Measurements from ENCODE around the gene VAV2. TPM values are rescaled to one million over a fixed set of nuclear protein-coding genes. Genes with fewer than 3 reads are reported as not detected.

VAV2 gene
- total and polyA plus RNA-seq, 12 donors = 2.9 to 7.1 (median 5.0) TPM

GRCh38 chr9:133780404-133780945, 211.6 kb downstream of the VAV2 start:
- ATAC-seq (no peak), DNase-seq (peak in 1 of 2 donors; percentile 3)
- WGBS, 2 donors = 91 to 95% methylated on average over 15 of the region's 15 CpGs
- H3K27me3 ChIP-seq = no peaks in the 10 kb centered on the region
- TF ChIP-seq, protein P1, sequence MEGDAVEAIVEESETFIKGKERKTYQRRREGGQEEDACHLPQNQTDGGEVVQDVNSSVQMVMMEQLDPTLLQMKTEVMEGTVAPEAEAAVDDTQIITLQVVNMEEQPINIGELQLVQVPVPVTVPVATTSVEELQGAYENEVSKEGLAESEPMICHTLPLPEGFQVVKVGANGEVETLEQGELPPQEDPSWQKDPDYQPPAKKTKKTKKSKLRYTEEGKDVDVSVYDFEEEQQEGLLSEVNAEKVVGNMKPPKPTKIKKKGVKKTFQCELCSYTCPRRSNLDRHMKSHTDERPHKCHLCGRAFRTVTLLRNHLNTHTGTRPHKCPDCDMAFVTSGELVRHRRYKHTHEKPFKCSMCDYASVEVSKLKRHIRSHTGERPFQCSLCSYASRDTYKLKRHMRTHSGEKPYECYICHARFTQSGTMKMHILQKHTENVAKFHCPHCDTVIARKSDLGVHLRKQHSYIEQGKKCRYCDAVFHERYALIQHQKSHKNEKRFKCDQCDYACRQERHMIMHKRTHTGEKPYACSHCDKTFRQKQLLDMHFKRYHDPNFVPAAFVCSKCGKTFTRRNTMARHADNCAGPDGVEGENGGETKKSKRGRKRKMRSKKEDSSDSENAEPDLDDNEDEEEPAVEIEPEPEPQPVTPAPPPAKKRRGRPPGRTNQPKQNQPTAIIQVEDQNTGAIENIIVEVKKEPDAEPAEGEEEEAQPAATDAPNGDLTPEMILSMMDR (IDR thresholded peaks at IDR 0.05) = no peak
- no peak overlapping the region for H3K27ac ChIP-seq
- peaks cover 0 to 46% (median 0%) of the 10 kb centered on the region in 9 donors for H3K36me3 ChIP-seq
- no peaks in the 10 kb centered on the region for H3K9me3 ChIP-seq
- intact Hi-C loops (cut with DNase I) = no loop called here
- H3K4me3 ChIP-seq = no peak overlapping the region
- H3K4me1 ChIP-seq = peaks cover 0 to 18% (median 3%) of the 10 kb centered on the region in 9 donors

GRCh38 chr9:133779516-133780403, 212.4 kb downstream of the VAV2 start:
- Histone ChIP-seq H3K4me3 (no peak overlapping the region), H3K27ac (no peak overlapping the region), H3K9me3 (peaks cover 0 to 3% (median 0%) of the 10 kb centered on the region in 11 donors), H3K4me1 (peaks cover 0 to 18% (median 3%) of the 10 kb centered on the region in 9 donors), H3K27me3 (no peaks in the 10 kb centered on the region), H3K36me3 (peaks cover 0 to 50% (median 3%) of the 10 kb centered on the region in 9 donors)
- ATAC-seq (no peak), DNase-seq (peak in 1 of 2 donors; percentile 5)
- WGBS, 2 donors = 95 to 96% methylated on average over 18 to 19 of the region's 19 CpGs
- intact Hi-C loops (cut with DNase I) = no loop called here
- TF ChIP-seq, protein P1 (IDR thresholded peaks at IDR 0.05) = no peak

GRCh38 chr9:133779081-133779480, 213.0 kb downstream of the VAV2 start:
- Histone ChIP-seq H3K36me3 (peaks cover 0 to 54% (median 9%) of the 10 kb centered on the region in 9 donors), H3K4me3 (no peak overlapping the region), H3K4me1 (peaks cover 0 to 18% (median 3%) of the 10 kb centered on the region in 9 donors), H3K27ac (no peak overlapping the region), H3K27me3 (no peaks in the 10 kb centered on the region), H3K9me3 (peaks cover 0 to 10% (median 0%) of the 10 kb centered on the region in 11 donors)
- peak in 1 of 2 donors; percentile 5 for DNase-seq
- intact Hi-C loops (cut with DNase I) = no loop called here
- 94 to 97% methylated on average over 8 of the region's 8 CpGs for WGBS, 2 donors
- ATAC-seq = no peak
- TF ChIP-seq, protein P1 (IDR thresholded peaks at IDR 0.05) = no peak

- intact Hi-C loops (cut with DNase I) = no loop called here
- H3K27me3 ChIP-seq = no peaks in the 10 kb centered on the region
- no peak overlapping the region for H3K4me3 ChIP-seq
- H3K4me1 ChIP-seq = peaks cover 0 to 18% (median 3%) of the 10 kb centered on the region in 9 donors
- peak in 1 of 2 donors; percentile 4 for DNase-seq
- WGBS, 2 donors = 95 to 96% methylated on average over 19 to 20 of the region's 20 CpGs
- peaks cover 0 to 14% (median 0%) of the 10 kb centered on the region in 11 donors for H3K9me3 ChIP-seq
- H3K36me3 ChIP-seq = peaks cover 0 to 58% (median 13%) of the 10 kb centered on the region in 9 donors
- H3K27ac ChIP-seq = no peak overlapping the region
- TF ChIP-seq, protein P1 (IDR thresholded peaks at IDR 0.05) = no peak
- ATAC-seq = no peak
These were observed 213.6 kb downstream of the VAV2 start for GRCh38 chr9:133778336-133779013.
